Stimulated activated naive B cell treated with anti-CD40 and anti-IgM and Interleukin-4, amounts not matched to agents 10 μg/mL and 1 μg/mL and 100 μg/mL, for 72 hours (primary cell): ENCODE results near the gene CAPNS1.
"Not testable (repeated sequence)": the region's sequence is repeated elsewhere in the genome, so short reads cannot be mapped to it uniquely, and the experiment has no call there.

Experiments
- ATAC-seq, 2 donors: fragments of 150-1000 bp; cut with Tn5 transposase; replicated peaks; 2 replicates each; pipeline ENCODE4 v1.10.0; 2021; ENCODE audit warnings: moderate library complexity in 1 of 2
- DNase-seq: peaks from one replicate; pipeline ENCODE4 v3.0.0; 2021
- H3K27ac Mint-ChIP-seq: one replicate; pipeline ENCODE4 v1.8.0; 2022; ENCODE audit warnings: mild to moderate bottlenecking, mixed read lengths
- H3K27me3 Mint-ChIP-seq, 2 donors: one replicate each; pipeline ENCODE4 v1.8.0; 2022; ENCODE audit warnings: mixed read lengths in 2 of 2
- H3K36me3 Mint-ChIP-seq, 2 donors: one replicate each; pipeline ENCODE4 v1.8.0; 2022; ENCODE audit warnings: mixed read lengths in 2 of 2, mild to moderate bottlenecking in 1 of 2
- H3K4me1 Mint-ChIP-seq, 2 donors: one replicate each; pipeline ENCODE4 v1.8.0; 2022; ENCODE audit warnings: mixed read lengths in 2 of 2, mild to moderate bottlenecking in 1 of 2
- H3K4me3 Mint-ChIP-seq, 2 donors: one replicate each; pipeline ENCODE4 v1.8.0; 2022; ENCODE audit warnings: mild to moderate bottlenecking in 2 of 2, mixed read lengths in 2 of 2, moderate library complexity in 1 of 2
- H3K9me3 Mint-ChIP-seq, 2 donors: one replicate each; pipeline ENCODE4 v1.8.0; 2022; ENCODE audit warnings: mixed read lengths in 2 of 2, mild to moderate bottlenecking in 1 of 2

CAPNS1 gene

GRCh38 chr19:36121486-36122124, 18.3 kb upstream of the CAPNS1 start:
- H3K27me3 Mint-ChIP-seq, result no peaks in the 10 kb centered on the region
- DNase-seq (no peak), ATAC-seq (no peak)
- H3K36me3 Mint-ChIP-seq, result peaks cover 49 to 68% of the 10 kb centered on the region in 2 donors
- peaks cover 17 to 30% of the 10 kb centered on the region in 2 donors for H3K4me1 Mint-ChIP-seq
- H3K4me3 Mint-ChIP-seq, result no peak overlapping the region
- H3K27ac Mint-ChIP-seq, result no peak overlapping the region
- H3K9me3 Mint-ChIP-seq, result no peaks in the 10 kb centered on the region

DNA sequence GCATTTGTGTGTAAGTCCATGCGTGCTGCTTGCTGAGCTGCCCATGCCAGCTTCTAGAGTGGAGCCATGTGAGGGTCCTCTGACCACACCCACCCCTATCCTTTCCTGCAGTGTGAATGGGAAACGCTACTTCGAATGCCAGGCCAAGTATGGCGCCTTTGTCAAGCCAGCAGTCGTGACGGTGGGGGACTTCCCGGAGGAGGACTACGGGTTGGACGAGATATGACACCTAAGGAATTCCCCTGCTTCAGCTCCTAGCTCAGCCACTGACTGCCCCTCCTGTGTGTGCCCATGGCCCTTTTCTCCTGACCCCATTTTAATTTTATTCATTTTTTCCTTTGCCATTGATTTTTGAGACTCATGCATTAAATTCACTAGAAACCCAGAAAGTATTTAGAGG, 14.3 kb upstream of the CAPNS1 start:
- Mint-ChIP-seq H3K4me1 (peaks cover 9 to 14% of the 10 kb centered on the region in 2 donors), H3K36me3 (peaks cover 27 to 36% of the 10 kb centered on the region in 2 donors), H3K4me3 (no peak overlapping the region), H3K9me3 (no peaks in the 10 kb centered on the region), H3K27me3 (no peaks in the 10 kb centered on the region), H3K27ac (peak overlapping the region; percentile 86)
- no peak for ATAC-seq
- no peak for DNase-seq

- Mint-ChIP-seq H3K4me1 (peaks cover 5 to 20% of the 10 kb centered on the region in 2 donors), H3K9me3 (no peaks in the 10 kb centered on the region), H3K36me3 (peaks cover 12 to 19% of the 10 kb centered on the region in 2 donors), H3K27ac (peak overlapping the region; percentile 98), H3K4me3 (peak overlapping the region; percentile 89 to 90), H3K27me3 (no peaks in the 10 kb centered on the region)
- DNase-seq (peak; percentile 22), ATAC-seq (peak; percentile 40 to 45)
Measured at GRCh38 chr19:36128392-36128736, 11.5 kb upstream of the CAPNS1 start.

DNA sequence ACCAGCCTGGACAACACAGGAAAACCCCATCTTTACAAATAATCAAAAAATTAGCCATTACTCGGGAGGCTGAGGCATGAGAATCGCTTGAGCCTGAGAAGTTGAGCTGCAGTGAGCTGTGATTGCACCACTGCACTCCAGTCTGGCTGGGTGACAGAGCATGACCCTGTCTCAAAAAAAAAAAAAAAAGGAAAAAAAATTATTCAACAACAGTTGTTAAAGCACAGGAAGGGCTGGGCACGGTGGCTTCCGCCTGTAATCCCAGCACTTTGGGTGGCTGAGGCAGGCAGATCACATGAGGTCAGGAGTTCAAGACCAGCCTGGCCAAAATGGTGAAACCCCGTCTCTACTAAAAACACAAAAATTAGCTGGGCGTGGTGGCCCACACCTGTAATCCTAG, 8.6 kb upstream of the CAPNS1 start:
- not testable (repeated sequence) for H3K4me3 Mint-ChIP-seq, ATAC-seq, H3K9me3 Mint-ChIP-seq, H3K27ac Mint-ChIP-seq, DNase-seq, H3K36me3 Mint-ChIP-seq
- Mint-ChIP-seq H3K4me1 (peaks cover 2 to 12% of the 10 kb centered on the region in 2 donors), H3K27me3 (peaks cover 11 to 14% of the 10 kb centered on the region in 2 donors)

DNA sequence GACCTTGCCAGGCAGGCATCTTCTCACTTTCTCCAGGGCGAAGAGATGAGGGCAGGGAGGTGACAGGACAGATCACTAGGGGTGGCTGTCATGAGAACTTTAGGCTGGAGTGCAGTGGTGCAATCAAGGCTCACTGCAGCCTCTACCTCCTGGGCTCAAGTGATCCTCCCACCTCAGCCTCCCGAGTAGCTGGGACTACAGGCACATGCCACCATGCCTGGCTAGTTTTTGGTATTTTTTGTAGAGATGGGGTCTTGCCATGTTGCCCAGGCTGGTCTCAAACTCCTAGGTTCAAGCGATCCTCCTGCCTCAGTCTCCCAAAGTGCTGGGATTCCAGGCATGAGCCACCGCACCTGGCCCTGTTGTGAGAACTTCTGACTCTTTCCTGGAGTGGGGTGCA, 5.0 kb upstream of the CAPNS1 start:
- H3K9me3 Mint-ChIP-seq, H3K4me1 Mint-ChIP-seq, H3K27ac Mint-ChIP-seq, DNase-seq, ATAC-seq, H3K4me3 Mint-ChIP-seq, H3K36me3 Mint-ChIP-seq: not testable (repeated sequence)
- H3K27me3 Mint-ChIP-seq, result peaks cover 11 to 16% of the 10 kb centered on the region in 2 donors

DNA sequence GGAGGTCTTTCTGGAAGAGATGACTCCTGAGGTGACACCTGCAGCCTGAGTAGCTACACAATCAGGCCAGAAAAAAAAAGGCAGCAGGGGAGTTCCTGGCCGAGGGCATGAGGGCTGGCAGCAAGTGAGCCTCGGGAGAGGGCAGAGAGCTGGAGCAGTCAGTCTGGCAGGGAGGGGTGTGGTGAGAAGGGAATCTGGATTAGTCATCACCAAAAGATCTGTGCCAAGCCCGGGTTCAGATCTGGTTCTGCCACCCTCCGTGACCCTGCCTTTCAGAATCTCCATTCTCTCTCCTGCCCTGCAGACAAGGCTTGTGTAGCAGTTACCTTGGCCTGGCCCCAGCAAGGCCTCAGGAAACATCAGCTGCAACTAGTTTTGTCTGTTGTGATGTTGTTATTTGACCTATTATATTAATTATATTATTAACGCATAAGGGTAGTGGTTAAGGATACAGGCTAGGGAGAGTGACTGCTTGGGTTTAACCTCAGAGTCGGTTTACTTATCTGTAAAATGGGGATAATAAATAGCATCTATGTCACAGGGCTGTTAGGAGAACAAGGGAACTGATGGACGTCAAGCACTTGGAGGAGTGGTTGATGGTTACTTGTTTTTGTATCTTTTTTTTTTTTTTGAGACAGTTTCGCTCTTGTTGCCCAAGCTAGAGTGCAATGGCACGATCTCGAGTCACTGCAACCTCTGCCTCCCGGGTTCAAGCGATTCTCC, 2.7 kb upstream of the CAPNS1 start:
- DNase-seq (no peak), ATAC-seq (no peak)
- H3K4me1 Mint-ChIP-seq, result peaks cover 13 to 19% of the 10 kb centered on the region in 2 donors
- H3K27ac Mint-ChIP-seq, result no peak overlapping the region
- peaks cover 11 to 16% of the 10 kb centered on the region in 2 donors for H3K27me3 Mint-ChIP-seq
- no peak overlapping the region for H3K4me3 Mint-ChIP-seq
- peaks cover 5% of the 10 kb centered on the region in 2 donors for H3K9me3 Mint-ChIP-seq
- H3K36me3 Mint-ChIP-seq, result peaks cover 12 to 15% of the 10 kb centered on the region in 2 donors

DNA sequence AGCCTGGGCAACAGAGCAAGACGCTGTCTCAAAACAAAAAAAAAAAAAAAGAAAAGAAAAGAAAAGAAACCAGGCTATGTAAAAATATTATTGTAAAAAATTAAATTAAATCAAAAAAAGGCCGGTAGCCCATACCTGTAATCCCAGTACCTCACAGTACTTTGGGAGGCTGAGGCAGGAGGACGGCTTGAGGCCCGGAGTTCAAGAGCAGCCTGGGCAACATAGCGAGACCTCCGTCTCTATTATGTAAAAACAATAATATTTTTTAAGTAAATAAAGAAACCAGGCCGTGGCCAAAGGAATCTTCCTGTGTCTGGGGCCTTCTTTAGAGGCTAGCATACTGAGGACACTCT, 770 bp upstream of the CAPNS1 start:
- peaks cover 22 to 28% of the 10 kb centered on the region in 2 donors for H3K36me3 Mint-ChIP-seq
- DNase-seq, result no peak
- no peak for ATAC-seq

GRCh38 chr19:36140304-36141038, 605 bp downstream of the CAPNS1 start:
- H3K4me3 Mint-ChIP-seq, result peak overlapping the region; percentile 84 to 97
- H3K36me3 Mint-ChIP-seq, result peaks cover 22 to 37% of the 10 kb centered on the region in 2 donors
- peaks cover 5% of the 10 kb centered on the region in 2 donors for H3K9me3 Mint-ChIP-seq
- H3K27me3 Mint-ChIP-seq, result peaks cover 6 to 10% of the 10 kb centered on the region in 2 donors
- peaks cover 20 to 21% of the 10 kb centered on the region in 2 donors for H3K4me1 Mint-ChIP-seq
- ATAC-seq (peak; percentile 39 to 44), DNase-seq (peak; percentile 37)
- H3K27ac Mint-ChIP-seq, result peak overlapping the region; percentile 97

More for the DNA sequence above, 770 bp upstream of the CAPNS1 start:
- Mint-ChIP-seq H3K27ac (peak overlapping the region; percentile 97), H3K4me1 (peaks cover 20 to 21% of the 10 kb centered on the region in 2 donors), H3K9me3 (peaks cover 5% of the 10 kb centered on the region in 2 donors), H3K27me3 (peaks cover 11 to 16% of the 10 kb centered on the region in 2 donors), H3K4me3 (peak overlapping the region; percentile 84 to 97)

DNA sequence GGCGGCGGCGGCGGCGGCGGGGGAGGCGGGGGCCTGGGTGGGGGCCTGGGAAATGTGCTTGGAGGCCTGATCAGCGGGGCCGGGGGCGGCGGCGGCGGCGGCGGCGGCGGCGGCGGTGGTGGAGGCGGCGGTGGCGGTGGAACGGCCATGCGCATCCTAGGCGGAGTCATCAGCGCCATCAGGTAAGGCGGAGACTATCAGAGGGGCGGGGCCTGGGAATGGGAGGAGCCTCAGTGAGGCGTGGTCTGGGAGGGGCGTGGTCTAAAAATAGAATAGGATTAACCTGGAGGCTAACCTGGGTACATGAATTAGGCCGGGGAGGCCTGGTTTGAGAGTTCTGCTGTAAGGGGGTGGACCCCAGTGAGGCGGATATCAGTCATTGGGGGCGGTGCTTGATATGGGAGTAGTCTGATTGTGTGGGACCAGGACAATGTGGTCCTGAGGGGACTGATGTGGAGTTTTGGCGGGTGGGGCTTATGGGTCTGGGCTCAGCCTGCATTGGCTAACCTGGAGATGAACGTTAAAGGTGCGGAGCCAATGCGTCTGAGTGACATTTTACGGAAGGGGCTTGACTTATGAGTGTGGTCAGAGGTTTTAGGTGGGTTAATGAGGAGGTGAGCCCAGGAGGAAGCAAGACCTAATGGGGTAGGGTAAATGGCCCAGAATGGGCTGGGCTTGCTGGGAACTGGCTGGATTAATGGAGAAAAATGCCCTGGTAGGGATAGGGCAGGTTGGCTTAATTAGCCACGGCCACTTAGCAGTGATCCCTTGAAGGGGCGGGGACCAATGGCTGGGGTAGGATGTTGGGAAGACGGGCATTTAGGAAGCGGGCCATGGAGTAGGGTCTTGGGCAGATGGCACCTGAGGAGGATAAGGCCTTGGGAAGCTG, 1.4 kb downstream of the CAPNS1 start:
- Mint-ChIP-seq H3K27ac (peak overlapping the region; percentile 97), H3K36me3 (peaks cover 30 to 45% of the 10 kb centered on the region in 2 donors), H3K9me3 (peaks cover 5% of the 10 kb centered on the region in 2 donors), H3K27me3 (peaks cover 0 to 2% of the 10 kb centered on the region in 2 donors), H3K4me3 (peak overlapping the region; percentile 84 to 97), H3K4me1 (peaks cover 21% of the 10 kb centered on the region in 2 donors)
- DNase-seq (peak; percentile 84), ATAC-seq (peak; percentile 70 to 75)

- no peaks in the 10 kb centered on the region for H3K27me3 Mint-ChIP-seq
- peaks cover 5% of the 10 kb centered on the region in 2 donors for H3K9me3 Mint-ChIP-seq
- ATAC-seq (no peak), DNase-seq (no peak)
- peak overlapping the region; percentile 84 to 97 for H3K4me3 Mint-ChIP-seq
- H3K36me3 Mint-ChIP-seq, result peaks cover 38 to 53% of the 10 kb centered on the region in 2 donors
- H3K4me1 Mint-ChIP-seq, result peaks cover 20 to 26% of the 10 kb centered on the region in 2 donors
- peak overlapping the region; percentile 42 for H3K27ac Mint-ChIP-seq
Measured at GRCh38 chr19:36142046-36142445, 2.2 kb downstream of the CAPNS1 start.

GRCh38 chr19:36142496-36142895, 2.6 kb downstream of the CAPNS1 start:
- H3K27ac Mint-ChIP-seq, result peak overlapping the region; percentile 42
- no peaks in the 10 kb centered on the region for H3K27me3 Mint-ChIP-seq
- ATAC-seq (no peak), DNase-seq (no peak)
- H3K9me3 Mint-ChIP-seq, result peaks cover 5% of the 10 kb centered on the region in 2 donors
- H3K4me1 Mint-ChIP-seq, result peaks cover 20 to 26% of the 10 kb centered on the region in 2 donors
- peak overlapping the region; percentile 15 to 43 for H3K4me3 Mint-ChIP-seq
- H3K36me3 Mint-ChIP-seq, result peaks cover 42 to 57% of the 10 kb centered on the region in 2 donors

DNA sequence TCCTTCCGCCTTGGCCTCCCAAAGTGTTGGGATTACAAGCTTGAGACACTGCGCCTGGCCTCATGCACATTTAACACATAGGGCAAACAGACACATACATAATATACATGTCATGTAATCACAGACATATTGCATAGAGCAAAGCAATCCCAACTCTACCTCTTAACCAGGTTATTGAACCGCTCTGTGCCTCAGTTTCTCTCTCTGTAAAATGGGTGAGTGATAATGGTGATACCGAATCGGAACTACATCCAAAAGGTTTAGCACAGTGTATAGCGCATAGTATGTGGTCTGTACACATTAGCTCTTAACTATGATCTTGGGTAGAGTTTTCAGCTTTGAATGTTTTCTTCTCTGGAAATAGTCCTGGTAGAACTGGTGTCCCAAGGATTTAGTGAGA, 4.8 kb downstream of the CAPNS1 start:
- ATAC-seq, result no peak
- Mint-ChIP-seq H3K36me3 (peaks cover 58 to 75% of the 10 kb centered on the region in 2 donors), H3K27ac (no peak overlapping the region), H3K27me3 (no peaks in the 10 kb centered on the region), H3K9me3 (peaks cover 5% of the 10 kb centered on the region in 2 donors), H3K4me3 (no peak overlapping the region), H3K4me1 (peaks cover 20 to 26% of the 10 kb centered on the region in 2 donors)
- DNase-seq, result no peak

DNA sequence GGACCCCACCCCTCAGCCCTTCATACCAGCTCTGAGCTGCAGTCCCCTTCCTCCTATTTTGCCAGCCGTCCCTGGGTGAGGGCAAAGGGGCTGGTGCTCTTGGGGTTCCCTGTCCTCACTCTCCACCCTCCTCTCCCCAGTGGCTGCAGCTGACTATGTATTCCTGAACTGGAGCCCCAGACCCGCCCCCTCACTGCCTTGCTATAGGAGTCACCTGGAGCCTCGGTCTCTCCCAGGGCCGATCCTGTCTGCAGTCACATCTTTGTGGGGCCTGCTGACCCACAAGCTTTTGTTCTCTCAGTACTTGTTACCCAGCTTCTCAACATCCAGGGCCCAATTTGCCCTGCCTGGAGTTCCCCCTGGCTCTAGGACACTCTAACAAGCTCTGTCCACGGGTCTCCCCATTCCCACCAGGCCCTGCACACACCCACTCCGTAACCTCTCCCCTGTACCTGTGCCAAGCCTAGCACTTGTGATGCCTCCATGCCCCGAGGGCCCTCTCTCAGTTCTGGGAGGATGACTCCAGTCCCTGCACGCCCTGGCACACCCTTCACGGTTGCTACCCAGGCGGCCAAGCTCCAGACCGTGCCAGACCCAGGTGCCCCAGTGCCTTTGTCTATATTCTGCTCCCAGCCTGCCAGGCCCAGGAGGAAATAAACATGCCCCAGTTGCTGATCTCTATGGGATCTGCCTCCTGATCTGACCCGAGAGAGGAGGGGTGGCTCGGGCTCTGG, 10.0 kb downstream of the CAPNS1 start:
- no peak overlapping the region for H3K27ac Mint-ChIP-seq

More for the DNA sequence above, 10.0 kb downstream of the CAPNS1 start:
- Mint-ChIP-seq H3K36me3 (peaks cover 52 to 61% of the 10 kb centered on the region in 2 donors), H3K4me1 (peaks cover 10 to 23% of the 10 kb centered on the region in 2 donors), H3K9me3 (no peaks in the 10 kb centered on the region), H3K4me3 (no peak overlapping the region), H3K27me3 (no peaks in the 10 kb centered on the region)
- ATAC-seq, result no peak
- no peak for DNase-seq
